H1 (cell line): ENCODE measurements around the gene EIF2S2. TPM values are rescaled to one million over a fixed set of nuclear protein-coding genes. Genes with fewer than 3 reads are reported as not detected.

Experiments used
- CEBPB ChIP-seq: IDR thresholded peaks from 2 replicates; pipeline ENCODE4 v1.6.1; 2012; ENCODE audit warnings: low read depth, low read length
- CHD2 ChIP-seq: IDR thresholded peaks from 2 replicates; pipeline ENCODE4 v1.6.1; 2012; ENCODE audit warnings: low read length, improper control_type of control experiment
- GTF2F1 ChIP-seq: IDR thresholded peaks from 2 replicates; pipeline ENCODE4 v1.6.1; 2012; ENCODE audit warnings: low read depth, low read length, improper control_type of control experiment, borderline replicate concordance
- SAP30 ChIP-seq: fragments of 300-600 bp; sonication (generic); IDR thresholded peaks from 2 replicates; pipeline ENCODE4 v1.7.1; 2012; ENCODE audit warnings: low read length, moderate library complexity, mild to moderate bottlenecking, inconsistent platforms; ENCODE audit not compliant: insufficient read depth, insufficient replicate concordance
- SRF ChIP-seq: IDR thresholded peaks from 2 replicates; pipeline ENCODE4 v1.6.1; 2011; ENCODE audit warnings: mild to moderate bottlenecking, low read depth, low read length, moderate library complexity
- TAF1 ChIP-seq: IDR thresholded peaks from 2 replicates; pipeline ENCODE4 v1.6.1; 2011; ENCODE audit warnings: mild to moderate bottlenecking, low read depth, low read length
- polyA plus RNA-seq, 7 experiments: library from polyadenylated mRNA; depleted of rRNA in 3 of 7; stranded (reverse) in 5 of 7; unstranded in 2 of 7; fragments of >200 nt in 5 of 7; fragments of 200-250 nt in 2 of 7; gene quantifications; 1 replicate in 5 of 7; 2 replicates in 1 of 7; 4 replicates in 1 of 7; pipeline versions ENCODE4 v1.2.1 to v1.2.3, GENCODE V29; 2011 to 2013; ENCODE audit warnings: missing spikeins in 2 of 7, mixed read lengths in 2 of 7
- total RNA-seq: library from RNA; stranded (reverse); fragmentation: NEBNext Ultra II Directional; extraction: Animal tissue kit (Norgen Biotek cat#: 25700); gene quantifications from 2 replicates; pipeline ENCODE4 v1.2.1, GENCODE V29; 2021

EIF2S2 gene
- total and polyA plus RNA-seq, 2 of the 8 experiments (the other 6 are each of a cell fraction or from before 2014, with no cell fraction given) = 59.5 to 142 TPM

- no peak for TF ChIP-seq TAF1
- no peak for TF ChIP-seq CHD2
- no peak for TF ChIP-seq CEBPB
- no peak for TF ChIP-seq SRF
- TF ChIP-seq SAP30 = no peak
- TF ChIP-seq GTF2F1 = no peak
These were observed 51.1 kb downstream of the EIF2S2 start (continued) for GRCh38 chr20:34060970-34061369.
